ENCODE measurements around the gene PDK1. TPM values are rescaled to one million over a fixed set of nuclear protein-coding genes. Genes with fewer than 3 reads are reported as not detected.

The PDK1 gene
- total RNA-seq, 2 donors from 2014 or later: 6.2 to 14.4 TPM

DNA sequence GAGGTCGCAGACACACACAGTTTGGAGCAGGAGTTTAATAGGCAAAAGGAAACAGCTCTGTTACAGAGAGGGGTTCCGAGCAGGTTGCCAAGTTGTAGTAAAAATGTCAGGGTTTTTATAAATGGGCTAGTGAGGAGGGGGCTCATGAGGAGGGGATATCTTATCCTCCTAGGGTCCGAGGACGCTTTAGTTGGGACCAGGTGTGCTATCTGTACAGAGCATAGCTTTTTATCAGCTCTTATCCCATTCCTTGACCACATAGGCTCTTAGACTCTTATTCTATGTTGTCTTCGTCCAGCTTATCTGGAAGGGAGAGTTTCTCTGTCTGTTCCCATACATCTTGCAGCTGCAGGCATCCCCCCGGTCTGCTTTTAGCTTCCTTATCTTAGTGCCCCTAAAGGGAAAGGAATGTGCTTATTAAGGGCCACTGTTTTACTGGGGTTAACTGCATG is 44.7 kb downstream of the PDK1 start:
- 72% methylated on average over 6 of the region's 6 CpGs for whole genome bisulfite sequencing
- H3K27me3 ChIP-seq (replicated peaks; ENCODE audit: insufficient read depth): no peaks in the 10 kb centered on the region
- intact Hi-C loops (cut with DNase I): no loop called here
- no peak for TF ChIP-seq POLR2AphosphoS5 (IDR thresholded peaks at IDR 0.05)
- TF ChIP-seq, protein P1, sequence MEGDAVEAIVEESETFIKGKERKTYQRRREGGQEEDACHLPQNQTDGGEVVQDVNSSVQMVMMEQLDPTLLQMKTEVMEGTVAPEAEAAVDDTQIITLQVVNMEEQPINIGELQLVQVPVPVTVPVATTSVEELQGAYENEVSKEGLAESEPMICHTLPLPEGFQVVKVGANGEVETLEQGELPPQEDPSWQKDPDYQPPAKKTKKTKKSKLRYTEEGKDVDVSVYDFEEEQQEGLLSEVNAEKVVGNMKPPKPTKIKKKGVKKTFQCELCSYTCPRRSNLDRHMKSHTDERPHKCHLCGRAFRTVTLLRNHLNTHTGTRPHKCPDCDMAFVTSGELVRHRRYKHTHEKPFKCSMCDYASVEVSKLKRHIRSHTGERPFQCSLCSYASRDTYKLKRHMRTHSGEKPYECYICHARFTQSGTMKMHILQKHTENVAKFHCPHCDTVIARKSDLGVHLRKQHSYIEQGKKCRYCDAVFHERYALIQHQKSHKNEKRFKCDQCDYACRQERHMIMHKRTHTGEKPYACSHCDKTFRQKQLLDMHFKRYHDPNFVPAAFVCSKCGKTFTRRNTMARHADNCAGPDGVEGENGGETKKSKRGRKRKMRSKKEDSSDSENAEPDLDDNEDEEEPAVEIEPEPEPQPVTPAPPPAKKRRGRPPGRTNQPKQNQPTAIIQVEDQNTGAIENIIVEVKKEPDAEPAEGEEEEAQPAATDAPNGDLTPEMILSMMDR (IDR thresholded peaks at IDR 0.05): no peak
- TF ChIP-seq POLR2A (IDR thresholded peaks at IDR 0.05): no peak
- no peaks in the 10 kb centered on the region for H3K4me1 ChIP-seq (replicated peaks)
- H3K4me3 ChIP-seq: no peak overlapping the region
- no peak overlapping the region for H3K27ac ChIP-seq
- no peaks in the 10 kb centered on the region for H3K36me3 ChIP-seq
- no peaks in the 10 kb centered on the region for H3K9me3 ChIP-seq
- no peak for DNase-seq (ENCODE audit: low spot score)

DNA sequence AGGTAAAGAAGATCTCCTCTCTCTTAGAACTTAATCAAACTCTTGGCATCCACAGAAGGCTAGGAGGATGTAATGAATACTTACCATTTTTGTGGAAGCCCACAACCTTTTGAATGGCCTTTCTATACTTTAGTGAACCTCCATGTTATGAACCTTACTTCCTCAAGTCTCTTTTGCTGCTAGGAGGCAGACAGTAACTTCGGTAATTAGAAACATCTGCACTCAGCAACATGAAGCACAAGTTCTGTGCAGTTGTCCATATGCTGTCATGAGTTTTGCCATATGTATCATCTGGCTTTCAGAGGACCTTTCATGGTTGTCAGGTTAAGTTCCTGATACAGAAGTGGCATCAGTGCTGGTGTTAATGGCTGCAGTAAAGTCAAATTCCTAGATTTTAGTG is 50.4 kb downstream of the PDK1 start:
- no peak for DNase-seq (ENCODE audit: low spot score)
- no peak overlapping the region for H3K4me3 ChIP-seq
- intact Hi-C loops (cut with DNase I): no loop called here
- no peaks in the 10 kb centered on the region for H3K9me3 ChIP-seq
- WGBS: 78% methylated on average over 1 of the region's 1 CpG
- H3K36me3 ChIP-seq: no peaks in the 10 kb centered on the region
- H3K4me1 ChIP-seq (replicated peaks): no peaks in the 10 kb centered on the region
- TF ChIP-seq, protein P1 (IDR thresholded peaks at IDR 0.05): no peak
- no peak for TF ChIP-seq POLR2A (IDR thresholded peaks at IDR 0.05)
- no peak for TF ChIP-seq POLR2AphosphoS5 (IDR thresholded peaks at IDR 0.05)
- no peak overlapping the region for H3K27ac ChIP-seq
- H3K27me3 ChIP-seq (replicated peaks; ENCODE audit: insufficient read depth): no peaks in the 10 kb centered on the region

DNA sequence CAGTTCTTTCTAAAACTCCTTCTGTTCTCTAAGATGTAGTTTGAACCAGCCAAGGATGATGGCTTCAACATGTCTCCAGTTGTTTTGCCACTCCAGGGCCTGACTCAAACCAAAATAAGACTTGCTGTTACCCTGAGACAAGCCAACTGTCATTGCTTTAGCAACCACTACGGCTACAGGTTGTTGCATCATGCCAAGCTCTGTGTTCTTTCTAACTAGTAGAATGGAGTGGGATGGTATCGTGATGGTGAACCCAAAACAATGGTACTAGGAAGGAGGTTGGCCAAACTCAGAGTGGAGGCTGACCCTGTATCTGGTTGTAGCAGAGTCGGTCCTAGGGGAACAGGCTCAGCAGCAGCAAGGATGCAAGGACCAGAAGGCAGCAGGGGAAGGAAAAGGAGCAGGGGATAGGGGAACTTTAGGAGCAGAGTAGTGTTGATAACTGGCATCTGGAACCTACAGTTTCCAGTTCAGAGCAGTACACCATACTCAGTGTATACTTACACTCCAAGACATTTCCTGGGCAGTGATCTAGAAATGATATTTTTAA is 51.6 kb downstream of the PDK1 start:
- no peak for DNase-seq (ENCODE audit: low spot score)
- no peak overlapping the region for H3K4me3 ChIP-seq
- no peak overlapping the region for H3K27ac ChIP-seq
- H3K36me3 ChIP-seq: no peaks in the 10 kb centered on the region
- H3K9me3 ChIP-seq: no peaks in the 10 kb centered on the region
- intact Hi-C loops (cut with DNase I): no loop called here
- no peaks in the 10 kb centered on the region for H3K4me1 ChIP-seq (replicated peaks)
- TF ChIP-seq, protein P1 (IDR thresholded peaks at IDR 0.05): no peak
- TF ChIP-seq POLR2AphosphoS5 (IDR thresholded peaks at IDR 0.05) (no peak), POLR2A (IDR thresholded peaks at IDR 0.05) (no peak)
- no peaks in the 10 kb centered on the region for H3K27me3 ChIP-seq (replicated peaks; ENCODE audit: insufficient read depth)
- 95% methylated on average over 3 of the region's 3 CpGs for WGBS

DNA sequence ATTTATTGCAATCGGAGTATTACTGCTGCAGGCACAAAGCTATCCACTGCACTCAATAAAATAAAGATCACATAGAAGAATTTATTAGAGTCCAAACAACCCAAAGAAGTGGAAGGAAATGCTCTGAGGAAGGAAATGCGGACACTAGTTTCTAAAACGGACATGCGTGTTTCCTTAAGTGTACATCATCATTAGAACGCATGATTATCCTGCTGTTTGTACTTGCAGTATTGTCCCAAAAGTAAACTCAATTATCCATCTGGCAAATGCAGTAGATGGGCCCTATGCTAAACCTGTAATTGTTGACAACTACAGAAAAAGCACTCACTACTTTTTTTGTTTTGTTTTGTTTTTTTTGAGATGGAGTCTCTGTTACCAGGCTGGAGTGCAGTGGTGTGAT is 53.6 kb downstream of the PDK1 start:
- Histone ChIP-seq H3K4me1 (replicated peaks) (no peaks in the 10 kb centered on the region), H3K9me3 (no peaks in the 10 kb centered on the region), H3K27ac (no peak overlapping the region), H3K4me3 (no peak overlapping the region), H3K27me3 (replicated peaks; ENCODE audit: insufficient read depth) (no peaks in the 10 kb centered on the region), H3K36me3 (no peaks in the 10 kb centered on the region)
- intact Hi-C loops (cut with DNase I): no loop called here
- 92% methylated on average over 5 of the region's 5 CpGs for WGBS
- TF ChIP-seq, protein P1 (IDR thresholded peaks at IDR 0.05): no peak
- TF ChIP-seq POLR2AphosphoS5 (IDR thresholded peaks at IDR 0.05): no peak
- no peak for TF ChIP-seq POLR2A (IDR thresholded peaks at IDR 0.05)
- no peak for DNase-seq (ENCODE audit: low spot score)

DNA sequence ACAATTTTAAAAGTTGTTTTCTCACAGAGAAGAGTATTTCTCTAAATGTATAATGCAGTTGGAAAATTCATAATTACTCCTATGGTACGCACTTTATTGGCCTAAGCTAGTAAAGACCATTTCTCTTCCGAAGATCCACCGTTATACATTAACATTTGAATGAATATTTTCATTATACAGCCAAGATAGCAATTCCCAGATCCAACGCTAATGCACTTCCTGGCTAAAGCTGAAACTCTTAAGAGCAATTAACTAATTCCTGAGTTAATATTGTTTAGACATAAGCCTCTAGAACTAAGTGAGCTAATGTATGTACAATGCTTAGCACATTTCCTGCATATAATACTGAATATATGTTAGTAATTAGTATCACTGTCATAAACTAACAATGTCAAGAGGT is 56.2 kb downstream of the PDK1 start:
- TF ChIP-seq POLR2A (IDR thresholded peaks at IDR 0.05) (no peak), POLR2AphosphoS5 (IDR thresholded peaks at IDR 0.05) (no peak)
- Histone ChIP-seq H3K36me3 (no peaks in the 10 kb centered on the region), H3K4me3 (no peak overlapping the region), H3K27me3 (replicated peaks; ENCODE audit: insufficient read depth) (no peaks in the 10 kb centered on the region), H3K27ac (no peak overlapping the region), H3K9me3 (no peaks in the 10 kb centered on the region), H3K4me1 (replicated peaks) (no peaks in the 10 kb centered on the region)
- no peak for DNase-seq (ENCODE audit: low spot score)
- WGBS: 83% methylated on average over 4 of the region's 4 CpGs
- intact Hi-C loops (cut with DNase I): no loop called here
